GM10266 (cell line): Measurements from ENCODE around the gene SMIM24.

Experiments
- DNase-seq: peaks from one replicate; pipeline ENCODE4 v3.0.0; 2012; ENCODE audit errors: extremely low spot score
- TF ChIP-seq, protein P1 (sequence below): IDR thresholded peaks from 2 replicates; pipeline ENCODE4 v1.5.1; 2012; ENCODE audit warnings: mild to moderate bottlenecking, low read depth; ENCODE audit not compliant: control insufficient read depth, insufficient read depth; ENCODE audit errors: missing control alignments

The SMIM24 gene

DNA sequence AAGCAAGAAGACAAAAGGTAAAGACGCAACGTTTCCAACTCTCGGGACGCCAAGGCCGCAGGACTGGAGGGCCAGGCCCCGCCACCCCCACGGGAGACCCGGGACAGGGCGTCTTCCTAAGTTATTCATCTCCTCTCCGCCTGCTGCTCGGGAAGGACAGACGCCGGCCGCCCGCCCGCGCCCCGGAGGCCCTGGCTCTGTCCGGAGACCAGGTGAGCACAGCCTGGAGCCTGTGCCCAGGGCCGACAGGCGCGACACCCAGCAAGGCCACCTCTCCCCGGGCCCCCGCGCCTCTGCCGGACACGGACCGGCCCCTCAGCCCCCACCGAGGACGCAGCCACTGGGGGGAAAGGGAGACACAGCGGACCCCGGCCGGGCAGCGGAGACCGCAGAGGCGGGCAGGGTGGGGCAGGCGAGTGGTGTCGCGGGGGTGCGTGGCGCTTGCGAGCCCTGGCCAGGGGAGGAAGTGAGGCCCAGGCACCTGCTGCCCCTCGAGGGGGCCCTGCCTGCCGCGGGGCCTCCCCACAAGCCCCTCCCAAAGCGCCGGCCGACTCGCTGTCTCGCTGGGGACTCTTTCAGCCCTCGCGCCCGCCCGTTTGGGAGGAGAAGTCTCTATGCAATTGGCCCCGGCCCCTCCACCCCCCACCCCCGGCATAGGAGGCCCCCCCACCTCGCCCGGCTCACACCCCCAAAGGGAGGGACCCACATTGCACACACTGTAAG lies 17.2 kb downstream of the SMIM24 start:
- TF ChIP-seq, protein P1, sequence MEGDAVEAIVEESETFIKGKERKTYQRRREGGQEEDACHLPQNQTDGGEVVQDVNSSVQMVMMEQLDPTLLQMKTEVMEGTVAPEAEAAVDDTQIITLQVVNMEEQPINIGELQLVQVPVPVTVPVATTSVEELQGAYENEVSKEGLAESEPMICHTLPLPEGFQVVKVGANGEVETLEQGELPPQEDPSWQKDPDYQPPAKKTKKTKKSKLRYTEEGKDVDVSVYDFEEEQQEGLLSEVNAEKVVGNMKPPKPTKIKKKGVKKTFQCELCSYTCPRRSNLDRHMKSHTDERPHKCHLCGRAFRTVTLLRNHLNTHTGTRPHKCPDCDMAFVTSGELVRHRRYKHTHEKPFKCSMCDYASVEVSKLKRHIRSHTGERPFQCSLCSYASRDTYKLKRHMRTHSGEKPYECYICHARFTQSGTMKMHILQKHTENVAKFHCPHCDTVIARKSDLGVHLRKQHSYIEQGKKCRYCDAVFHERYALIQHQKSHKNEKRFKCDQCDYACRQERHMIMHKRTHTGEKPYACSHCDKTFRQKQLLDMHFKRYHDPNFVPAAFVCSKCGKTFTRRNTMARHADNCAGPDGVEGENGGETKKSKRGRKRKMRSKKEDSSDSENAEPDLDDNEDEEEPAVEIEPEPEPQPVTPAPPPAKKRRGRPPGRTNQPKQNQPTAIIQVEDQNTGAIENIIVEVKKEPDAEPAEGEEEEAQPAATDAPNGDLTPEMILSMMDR = no peak
- DNase-seq = no peak

DNA sequence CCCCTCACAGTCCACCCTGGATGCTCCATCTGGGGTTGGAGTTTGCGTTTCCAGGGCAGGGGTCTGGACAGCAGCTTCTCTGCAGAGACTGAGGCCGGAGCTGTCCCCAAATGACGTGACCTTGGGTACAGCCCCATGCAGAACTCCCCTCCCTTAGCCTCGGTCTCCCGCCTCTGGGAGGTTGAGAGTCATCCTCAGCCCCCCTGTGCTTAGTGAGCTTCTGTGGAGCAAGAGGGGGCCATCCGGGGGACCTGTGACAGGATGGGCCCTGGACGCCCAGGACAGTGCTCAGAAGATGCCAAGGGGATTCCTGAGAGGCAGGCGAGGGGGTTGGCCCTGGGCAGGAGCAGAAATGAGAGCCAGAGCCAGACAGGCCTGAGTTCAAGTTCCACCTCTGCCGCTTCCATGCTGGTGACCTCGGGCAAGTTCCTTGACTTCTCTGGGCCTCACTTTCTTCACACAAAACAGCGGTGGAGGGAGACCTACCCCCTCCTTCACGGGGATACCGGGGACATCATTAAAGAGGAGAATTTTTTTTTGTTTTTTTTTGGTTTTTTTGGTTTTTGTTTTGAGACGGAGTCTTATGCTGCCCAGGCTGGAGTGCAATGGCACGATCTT lies 20.3 kb downstream of the SMIM24 start:
- DNase-seq = no peak
- TF ChIP-seq, protein P1 = no peak

DNA sequence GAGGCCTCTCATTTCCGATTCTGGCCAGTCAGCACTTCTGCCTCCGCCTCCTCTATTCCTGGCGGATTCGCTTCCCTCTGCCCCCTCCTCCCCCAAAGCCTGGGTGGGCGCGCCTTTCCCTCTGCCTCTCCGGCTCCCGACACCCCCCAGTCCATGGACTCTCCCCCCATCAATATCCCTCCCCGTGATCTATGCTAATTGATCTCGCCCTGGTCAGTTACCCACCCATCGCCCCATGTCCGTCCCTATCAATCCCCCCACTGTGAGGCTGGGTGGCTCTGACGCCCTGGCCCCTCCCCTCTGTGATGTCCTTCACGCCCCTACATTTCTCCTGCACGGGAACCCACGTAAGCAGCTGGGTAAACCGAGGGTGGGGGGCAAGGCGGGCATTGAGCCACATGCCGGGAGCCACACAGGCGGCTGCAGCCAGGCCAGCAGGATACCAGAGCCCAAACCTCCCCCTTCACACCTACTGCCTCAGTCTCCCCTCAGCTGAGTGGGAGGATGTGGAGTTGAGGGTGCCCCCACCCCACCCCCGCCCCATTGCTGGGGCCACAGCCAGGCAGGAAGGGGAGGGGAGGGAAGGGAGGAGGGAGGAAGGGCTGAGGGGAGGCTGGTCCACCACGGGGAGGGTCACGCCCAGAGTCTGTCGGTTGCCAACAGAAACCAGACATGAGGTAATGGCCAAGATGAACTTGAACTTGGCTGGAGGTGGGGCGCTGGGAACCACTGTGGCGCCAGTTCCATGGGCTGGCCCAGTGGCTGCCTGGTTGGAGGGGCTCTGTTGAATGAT lies 21.0 kb downstream of the SMIM24 start:
- TF ChIP-seq, protein P1 = no peak
- DNase-seq = no peak

DNA sequence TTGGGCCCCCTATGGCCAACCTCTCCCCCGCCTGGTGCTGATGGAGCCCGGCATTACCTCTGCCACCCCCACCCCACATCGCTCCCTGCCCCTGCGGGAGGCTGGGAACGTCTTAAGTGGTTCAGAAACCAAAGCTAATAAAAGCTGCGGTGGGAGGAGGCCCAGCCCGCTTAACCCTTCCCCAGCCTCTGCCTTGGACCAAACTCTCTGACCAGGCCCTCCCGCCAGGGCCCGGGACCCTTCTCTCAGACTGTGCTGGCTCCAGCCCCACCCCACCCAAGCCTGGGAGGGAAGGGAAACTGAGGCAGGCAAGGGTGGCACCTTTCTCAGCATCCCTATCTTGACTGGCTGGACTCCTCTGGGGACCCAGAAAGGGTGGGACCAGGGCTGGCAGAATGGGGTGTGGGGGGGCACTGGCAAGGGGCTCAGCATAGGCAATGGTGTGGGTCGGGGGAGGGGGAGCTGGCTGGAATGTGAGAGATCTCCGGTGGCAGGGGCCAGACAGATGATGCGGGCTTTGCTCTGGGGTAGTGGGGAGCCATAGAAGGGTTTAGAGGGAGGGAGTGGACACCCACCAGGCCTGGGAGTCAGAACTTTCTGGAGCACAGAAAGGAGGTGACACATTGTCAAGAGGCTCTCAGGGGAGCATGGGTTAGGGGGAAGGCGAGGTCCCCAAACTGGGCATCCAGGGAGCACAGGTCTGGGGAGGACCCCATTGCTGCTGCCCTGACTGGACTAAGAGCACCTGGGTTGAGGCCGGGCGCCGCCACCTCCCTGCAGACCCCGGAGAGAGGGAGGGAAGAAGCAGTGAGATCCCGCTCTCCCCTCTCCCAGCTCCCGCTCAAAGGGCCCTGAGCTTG lies 21.9 kb downstream of the SMIM24 start:
- TF ChIP-seq, protein P1 = no peak
- DNase-seq = no peak

DNA sequence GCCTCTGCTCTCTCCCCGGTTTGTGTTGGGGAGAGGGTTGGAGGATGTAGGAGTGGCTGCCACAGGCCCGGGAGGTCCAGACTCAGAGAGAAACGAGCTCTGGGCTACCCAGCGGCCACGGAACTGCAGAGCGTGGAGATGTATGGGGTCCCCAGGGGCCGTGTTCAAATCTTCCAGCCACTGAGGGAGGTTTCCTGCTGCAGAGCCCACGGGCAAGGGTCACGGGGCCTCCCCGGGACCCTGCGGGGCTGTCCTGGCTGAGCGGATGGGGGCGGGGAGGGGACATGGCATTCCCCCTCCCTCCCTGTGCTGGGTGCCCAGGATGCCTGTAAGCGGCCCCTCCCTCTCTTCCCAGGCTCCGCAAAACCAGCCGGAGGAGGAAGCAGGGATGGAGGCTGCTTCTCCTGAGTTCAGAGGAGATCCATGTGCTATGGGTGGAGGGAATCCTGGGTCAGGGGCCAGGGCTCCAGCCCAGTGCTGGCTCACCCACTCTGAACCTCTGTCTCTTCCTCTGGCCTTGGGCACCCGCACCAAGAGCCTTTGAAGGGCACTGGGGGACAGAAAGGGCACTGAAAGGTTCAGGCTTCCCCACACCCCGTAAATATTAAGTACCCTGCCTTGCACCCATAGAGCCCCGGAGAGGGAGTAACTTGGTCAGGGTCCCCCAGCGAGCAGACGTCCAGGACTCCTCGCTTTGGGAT lies 22.6 kb downstream of the SMIM24 start:
- TF ChIP-seq, protein P1 = no peak
- no peak for DNase-seq

DNA sequence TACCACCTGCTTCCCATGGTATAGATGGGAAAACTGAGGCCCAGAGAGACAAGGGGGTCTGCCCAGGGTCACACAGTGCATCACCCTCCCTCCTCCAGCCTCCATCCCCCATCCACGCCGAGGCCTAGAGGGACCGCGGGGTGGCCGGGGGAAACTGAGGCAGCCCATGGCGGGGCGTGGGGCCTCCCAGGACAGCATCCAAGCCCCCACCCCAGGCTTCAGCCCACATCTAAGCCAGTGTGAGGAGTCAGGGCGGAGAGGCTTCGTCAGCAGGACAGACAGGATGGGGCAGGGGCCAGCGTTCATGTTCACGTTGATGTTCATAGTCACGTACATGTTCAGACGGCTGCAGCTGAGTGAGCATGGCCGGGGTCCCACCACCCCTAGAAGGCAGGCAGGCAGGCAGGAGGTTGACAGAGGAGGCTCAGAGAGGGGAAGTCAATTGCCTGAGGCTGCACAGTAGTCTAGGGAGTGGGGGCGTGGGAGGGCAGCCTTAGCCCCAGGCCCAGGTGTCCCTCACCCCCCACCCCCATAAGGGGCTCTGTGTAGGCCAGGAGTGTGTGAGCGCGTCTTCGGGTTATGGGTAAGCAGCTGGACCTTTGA lies 23.3 kb downstream of the SMIM24 start:
- TF ChIP-seq, protein P1 = no peak
- no peak for DNase-seq
